Lower leg skin (tissue), 4 donors: ENCODE data around the gene PDE12. TPM values are rescaled to one million over a fixed set of nuclear protein-coding genes. Genes with fewer than 3 reads are reported as not detected.

Source experiments
- DNase-seq, 2 donors: peaks; one replicate each; pipeline ENCODE4 v3.0.0-alpha.2; 2019; ENCODE audit warnings: low spot score in 2 of 2
- H3K4me3 ChIP-seq: fragments of 200-600 bp; sonication (generic); 2 replicates; pipeline ENCODE4 v1.5.1; 2017; ENCODE audit warnings: mild to moderate bottlenecking, low read depth; ENCODE audit not compliant: poor library complexity, severe bottlenecking
- POLR2A ChIP-seq, 2 donors: fragments of 450-650 bp; IDR thresholded peaks; one replicate each; pipeline ENCODE4 v1.6.1; 2016 to 2017; ENCODE audit warnings: antibody characterized with exemption in 2 of 2, mild to moderate bottlenecking in 1 of 2, moderate library complexity in 1 of 2
- WGBS, 2 donors: methylation state at CpG; one replicate each; pipeline ENCODE4 v1.1.5; 2018; 5-methylcytosine and 5-hydroxymethylcytosine counted together
- intact Hi-C: fragments of 100-400 bp; cut with DNase I; formaldehyde crosslinking; loops from one replicate; pipeline ENCODE4 v1.15.0; 2023; ENCODE audit warnings: low total_unique reads
- total RNA-seq, 4 donors: library from RNA; depleted of rRNA; stranded (reverse); fragments of >200 nt; gene quantifications; one replicate each; pipeline ENCODE4 v1.1.0, GENCODE V29; 2016
- TF ChIP-seq, protein P1 (sequence below), 3 donors: fragments of 450-650 bp; IDR thresholded peaks; one replicate each; pipeline ENCODE4 v1.5.1; 2016; ENCODE audit warnings: antibody characterized with exemption in 3 of 3, mild to moderate bottlenecking in 3 of 3, moderate library complexity in 2 of 3

Gene PDE12, protein sequence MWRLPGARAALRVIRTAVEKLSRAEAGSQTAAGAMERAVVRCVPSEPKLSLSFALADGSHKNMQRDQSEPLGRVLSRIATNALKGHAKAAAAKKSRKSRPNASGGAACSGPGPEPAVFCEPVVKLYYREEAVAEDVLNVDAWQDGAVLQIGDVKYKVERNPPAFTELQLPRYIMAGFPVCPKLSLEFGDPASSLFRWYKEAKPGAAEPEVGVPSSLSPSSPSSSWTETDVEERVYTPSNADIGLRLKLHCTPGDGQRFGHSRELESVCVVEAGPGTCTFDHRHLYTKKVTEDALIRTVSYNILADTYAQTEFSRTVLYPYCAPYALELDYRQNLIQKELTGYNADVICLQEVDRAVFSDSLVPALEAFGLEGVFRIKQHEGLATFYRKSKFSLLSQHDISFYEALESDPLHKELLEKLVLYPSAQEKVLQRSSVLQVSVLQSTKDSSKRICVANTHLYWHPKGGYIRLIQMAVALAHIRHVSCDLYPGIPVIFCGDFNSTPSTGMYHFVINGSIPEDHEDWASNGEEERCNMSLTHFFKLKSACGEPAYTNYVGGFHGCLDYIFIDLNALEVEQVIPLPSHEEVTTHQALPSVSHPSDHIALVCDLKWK
- total RNA-seq, result 10 to 100 TPM; 17.4 to 26.6 (median 22.1) TPM

- 1% methylated on average over 47 to 54 of the region's 54 CpGs for WGBS, 2 donors
- DNase-seq, result peak; percentile 79 to 96
- intact Hi-C loops, result no loop called here
- peak in 1 of 2 donors; percentile 2 for TF ChIP-seq POLR2A (IDR thresholded peaks at IDR 0.05)
- TF ChIP-seq, protein P1, sequence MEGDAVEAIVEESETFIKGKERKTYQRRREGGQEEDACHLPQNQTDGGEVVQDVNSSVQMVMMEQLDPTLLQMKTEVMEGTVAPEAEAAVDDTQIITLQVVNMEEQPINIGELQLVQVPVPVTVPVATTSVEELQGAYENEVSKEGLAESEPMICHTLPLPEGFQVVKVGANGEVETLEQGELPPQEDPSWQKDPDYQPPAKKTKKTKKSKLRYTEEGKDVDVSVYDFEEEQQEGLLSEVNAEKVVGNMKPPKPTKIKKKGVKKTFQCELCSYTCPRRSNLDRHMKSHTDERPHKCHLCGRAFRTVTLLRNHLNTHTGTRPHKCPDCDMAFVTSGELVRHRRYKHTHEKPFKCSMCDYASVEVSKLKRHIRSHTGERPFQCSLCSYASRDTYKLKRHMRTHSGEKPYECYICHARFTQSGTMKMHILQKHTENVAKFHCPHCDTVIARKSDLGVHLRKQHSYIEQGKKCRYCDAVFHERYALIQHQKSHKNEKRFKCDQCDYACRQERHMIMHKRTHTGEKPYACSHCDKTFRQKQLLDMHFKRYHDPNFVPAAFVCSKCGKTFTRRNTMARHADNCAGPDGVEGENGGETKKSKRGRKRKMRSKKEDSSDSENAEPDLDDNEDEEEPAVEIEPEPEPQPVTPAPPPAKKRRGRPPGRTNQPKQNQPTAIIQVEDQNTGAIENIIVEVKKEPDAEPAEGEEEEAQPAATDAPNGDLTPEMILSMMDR (IDR thresholded peaks at IDR 0.05), result no peak
- H3K4me3 ChIP-seq, result peak within 1 kb of the TSS; percentile 73
Measured at GRCh38 chr3:57555738-57556458, at the start of gene PDE12. PDE12 (plus strand) TSS chr3:57556274; CDS start chr3:57556380, 106 bp downstream.

DNA sequence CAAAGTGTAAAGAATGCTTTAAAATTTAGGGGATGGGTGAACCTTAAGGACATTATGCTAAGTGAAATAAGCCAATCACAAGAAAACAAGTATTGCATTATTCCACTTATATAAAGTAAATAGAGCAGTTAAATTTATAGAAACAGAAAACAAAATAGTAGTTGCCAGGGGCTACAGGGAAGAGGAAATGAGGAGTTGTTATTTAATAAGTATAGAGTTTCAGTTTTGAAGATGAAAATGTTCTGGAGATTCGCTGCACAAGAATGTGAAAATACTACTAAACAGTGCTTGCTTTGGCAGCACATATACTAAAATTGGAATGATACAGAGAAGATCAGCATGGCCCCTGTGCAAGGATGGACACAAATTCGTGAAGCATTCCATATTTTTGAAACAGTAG is 43.9 kb upstream of the PDE12 start:
- WGBS, 2 donors, result 45 to 57% methylated on average over 2 of the region's 2 CpGs
- no peak overlapping the region for H3K4me3 ChIP-seq
- intact Hi-C loops, result no loop called here
- TF ChIP-seq, protein P1 (IDR thresholded peaks at IDR 0.05), result no peak
- no peak for TF ChIP-seq POLR2A (IDR thresholded peaks at IDR 0.05)
- DNase-seq, result no peak

- intact Hi-C loops, result no loop called here
- 47 to 65% methylated on average over 3 of the region's 3 CpGs for WGBS, 2 donors
- no peak for DNase-seq
- no peak for TF ChIP-seq POLR2A (IDR thresholded peaks at IDR 0.05)
- TF ChIP-seq, protein P1 (IDR thresholded peaks at IDR 0.05), result no peak
- no peak overlapping the region for H3K4me3 ChIP-seq
Measured at GRCh38 chr3:57518276-57518915, 37.7 kb upstream of the PDE12 start.

DNA sequence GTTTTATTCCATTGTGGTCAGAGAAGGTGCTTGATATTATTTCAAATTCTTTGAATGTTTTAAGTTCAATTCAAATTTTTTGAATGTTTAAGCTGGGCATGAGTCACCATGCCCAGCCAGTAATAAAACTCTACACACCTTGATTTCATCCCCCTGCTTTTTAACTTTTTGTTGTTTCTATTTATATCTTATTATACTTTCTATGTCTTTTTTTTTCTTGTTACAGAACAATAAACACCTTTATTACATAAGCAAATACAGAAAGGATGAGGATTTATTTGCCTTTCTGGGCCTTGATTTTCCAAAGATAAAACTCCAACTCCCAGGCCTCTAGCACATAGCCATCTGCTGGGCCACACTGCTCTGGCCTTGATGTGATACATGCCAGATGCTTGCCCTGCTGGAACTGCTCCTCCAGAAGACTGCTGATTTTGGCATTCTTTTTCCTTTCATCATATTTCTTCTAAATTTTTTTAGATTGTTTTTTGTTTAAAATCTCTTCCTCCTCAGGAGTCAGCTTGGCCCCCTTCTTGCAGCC is 25.9 kb upstream of the PDE12 start:
- TF ChIP-seq POLR2A (IDR thresholded peaks at IDR 0.05), result no peak
- TF ChIP-seq, protein P1 (IDR thresholded peaks at IDR 0.05), result no peak
- no peak overlapping the region for H3K4me3 ChIP-seq
- intact Hi-C loops, result no loop called here
- no peak for DNase-seq

DNA sequence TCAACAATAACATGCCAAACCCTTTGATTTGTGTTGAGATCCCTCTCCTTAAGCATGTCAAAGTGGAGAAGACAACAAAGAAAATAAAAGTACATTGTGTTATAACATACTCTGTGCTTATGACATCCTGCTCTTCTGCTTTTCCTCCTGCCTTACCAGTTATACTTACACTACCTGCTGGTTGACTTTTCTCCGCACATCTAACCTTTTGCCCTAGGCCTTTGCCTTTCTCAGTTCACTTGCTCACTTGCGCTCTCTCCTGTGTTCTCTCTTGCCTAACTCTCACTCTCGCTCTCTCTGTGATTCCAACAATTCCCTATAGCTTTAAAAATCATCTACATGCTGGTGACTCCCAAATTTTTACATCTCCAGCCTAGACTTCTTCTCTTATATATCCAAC is 17.6 kb upstream of the PDE12 start:
- no peak for DNase-seq
- TF ChIP-seq, protein P1 (IDR thresholded peaks at IDR 0.05), result no peak
- no peak for TF ChIP-seq POLR2A (IDR thresholded peaks at IDR 0.05)
- intact Hi-C loops, result no loop called here
- H3K4me3 ChIP-seq, result no peak overlapping the region
- WGBS, 2 donors, result 63 to 76% methylated on average over 3 of the region's 3 CpGs
